Astrocyte (in vitro differentiated cells and primary cell): ENCODE measurements around the gene PLAGL2. TPM values are rescaled to one million over a fixed set of nuclear protein-coding genes. Genes with fewer than 3 reads are reported as not detected.

Experiments used
- DNase-seq: peaks from one replicate; pipeline ENCODE4 v3.0.0-alpha.2; 2010; ENCODE audit warnings: low read depth
- FAIRE-seq: peaks from 2 replicates; lab custom pipeline; 2011; peaks lifted over from hg19 to GRCh38; lab: Jason Lieb, UNC
- H2AFZ ChIP-seq: 2 replicates; pipeline ENCODE4 v1.6.0; 2012; ENCODE audit warnings: low read depth, low read length, inconsistent platforms
- H3K27ac ChIP-seq: 2 replicates; pipeline ENCODE4 v1.5.1; 2011; ENCODE audit warnings: low read depth, low read length, inconsistent platforms
- H3K27me3 ChIP-seq: 2 replicates; pipeline ENCODE4 v1.6.0; 2011; ENCODE audit warnings: low read length, inconsistent platforms; ENCODE audit not compliant: insufficient read depth
- H3K36me3 ChIP-seq: 2 replicates; pipeline ENCODE4 v1.5.1; 2011; ENCODE audit warnings: low read length, inconsistent platforms; ENCODE audit not compliant: insufficient read depth
- H3K4me1 ChIP-seq: 2 replicates; pipeline ENCODE4 v1.5.1; 2011; ENCODE audit warnings: low read length, inconsistent platforms; ENCODE audit not compliant: insufficient read depth
- H3K4me2 ChIP-seq: 2 replicates; pipeline ENCODE4 v1.6.0; 2012; ENCODE audit warnings: low read length, inconsistent platforms
- H3K4me3 ChIP-seq: 2 replicates; pipeline ENCODE4 v1.5.1; 2011; ENCODE audit warnings: low read depth, mild to moderate bottlenecking, low read length, inconsistent platforms; ENCODE audit not compliant: insufficient read depth
- H3K79me2 ChIP-seq: 2 replicates; pipeline ENCODE4 v1.6.0; 2012; ENCODE audit warnings: mild to moderate bottlenecking, low read length, inconsistent platforms; ENCODE audit not compliant: insufficient read depth
- H3K9ac ChIP-seq: 2 replicates; pipeline ENCODE4 v1.6.0; 2012; ENCODE audit warnings: mild to moderate bottlenecking, low read length, inconsistent platforms
- H3K9me3 ChIP-seq: 2 replicates; pipeline ENCODE4 v1.5.1; 2012; ENCODE audit warnings: low read depth, mild to moderate bottlenecking, low read length, inconsistent platforms; ENCODE audit not compliant: insufficient read depth
- H4K20me1 ChIP-seq: 2 replicates; pipeline ENCODE4 v1.6.0; 2012; ENCODE audit warnings: low read length, inconsistent platforms; ENCODE audit not compliant: insufficient read depth
- H3K27ac Mint-ChIP-seq: one replicate; pipeline ENCODE4 v1.8.0; 2021; ENCODE audit warnings: mild to moderate bottlenecking, mixed read lengths; ENCODE audit not compliant: unreplicated experiment
- H3K27me3 Mint-ChIP-seq: one replicate; pipeline ENCODE4 v1.8.0; 2021; ENCODE audit warnings: low read depth, mixed read lengths; ENCODE audit not compliant: unreplicated experiment
- H3K36me3 Mint-ChIP-seq: one replicate; pipeline ENCODE4 v1.8.0; 2021; ENCODE audit warnings: low read depth, mixed read lengths; ENCODE audit not compliant: unreplicated experiment
- H3K4me1 Mint-ChIP-seq: one replicate; pipeline ENCODE4 v1.8.0; 2021; ENCODE audit warnings: low read depth, mixed read lengths; ENCODE audit not compliant: unreplicated experiment
- H3K4me3 Mint-ChIP-seq: one replicate; pipeline ENCODE4 v1.8.0; 2021; ENCODE audit warnings: mild to moderate bottlenecking, moderate library complexity, mixed read lengths; ENCODE audit not compliant: unreplicated experiment
- H3K9me3 Mint-ChIP-seq: one replicate; pipeline ENCODE4 v1.8.0; 2021; ENCODE audit warnings: mild to moderate bottlenecking, mixed read lengths; ENCODE audit not compliant: unreplicated experiment
- CTCF ChIP-seq: IDR thresholded peaks from 2 replicates; pipeline ENCODE4 v1.5.1; 2011; ENCODE audit warnings: low read depth, mild to moderate bottlenecking, inconsistent platforms, low read length, moderate library complexity; ENCODE audit not compliant: insufficient read depth
- EZH2 ChIP-seq: IDR thresholded peaks from 2 replicates; pipeline ENCODE4 v1.6.1; 2012; ENCODE audit warnings: mild to moderate bottlenecking, low read length, inconsistent platforms; ENCODE audit not compliant: insufficient read depth
- total RNA-seq: library from RNA; stranded (reverse); gene quantifications from 2 replicates; pipeline ENCODE4 v1.2.1, GENCODE V29; 2021

The PLAGL2 gene
- total RNA-seq, 1 donor from 2014 or later, result 15.3 TPM

GRCh38 chr20:32215729-32216128 is 8.2 kb upstream of the PLAGL2 start:
- Mint-ChIP-seq H3K9me3 (no peaks in the 10 kb centered on the region), H3K4me3 (no peak overlapping the region), H3K36me3 (peaks cover 14% of the 10 kb centered on the region), H3K4me1 (no peaks in the 10 kb centered on the region), H3K27ac (no peak overlapping the region), H3K27me3 (no peaks in the 10 kb centered on the region)
- Histone ChIP-seq H3K27me3 (no peaks in the 10 kb centered on the region), H3K36me3 (peaks cover 46% of the 10 kb centered on the region), H3K9ac (no peak overlapping the region), H3K4me2 (no peak overlapping the region), H3K27ac (no peak overlapping the region), H4K20me1 (peaks cover 30% of the 10 kb centered on the region), H3K9me3 (no peaks in the 10 kb centered on the region), H2AFZ (no peak overlapping the region), H3K4me1 (no peaks in the 10 kb centered on the region), H3K4me3 (no peak overlapping the region), H3K79me2 (peaks cover 14% of the 10 kb centered on the region)
- DNase-seq (no peak), FAIRE-seq (no peak)
- TF ChIP-seq EZH2 (no peak), CTCF (no peak)

GRCh38 chr20:32215147-32215546 is 7.6 kb upstream of the PLAGL2 start:
- Mint-ChIP-seq H3K9me3 (no peaks in the 10 kb centered on the region), H3K36me3 (peaks cover 13% of the 10 kb centered on the region), H3K27me3 (no peaks in the 10 kb centered on the region), H3K4me3 (no peak overlapping the region), H3K27ac (no peak overlapping the region), H3K4me1 (peaks cover under 1% of the 10 kb centered on the region)
- Histone ChIP-seq H3K27ac (no peak overlapping the region), H3K9ac (no peak overlapping the region), H4K20me1 (peaks cover 33% of the 10 kb centered on the region), H3K4me3 (no peak overlapping the region), H2AFZ (no peak overlapping the region), H3K79me2 (peaks cover 20% of the 10 kb centered on the region), H3K9me3 (no peaks in the 10 kb centered on the region), H3K4me2 (no peak overlapping the region), H3K4me1 (no peaks in the 10 kb centered on the region), H3K27me3 (no peaks in the 10 kb centered on the region), H3K36me3 (peaks cover 46% of the 10 kb centered on the region)
- no peak for DNase-seq
- TF ChIP-seq CTCF (no peak), EZH2 (no peak)
- FAIRE-seq, result no peak

- no peak overlapping the region for H2AFZ ChIP-seq
- Mint-ChIP-seq H3K36me3 (peaks cover 13% of the 10 kb centered on the region), H3K27me3 (no peaks in the 10 kb centered on the region), H3K4me3 (no peak overlapping the region), H3K9me3 (no peaks in the 10 kb centered on the region), H3K27ac (no peak overlapping the region), H3K4me1 (peaks cover 12% of the 10 kb centered on the region)
- H3K27me3 ChIP-seq, result no peaks in the 10 kb centered on the region
- H3K36me3 ChIP-seq, result peaks cover 41% of the 10 kb centered on the region
- no peak for DNase-seq
- H3K9me3 ChIP-seq, result no peaks in the 10 kb centered on the region
- FAIRE-seq, result no peak
- H3K4me2 ChIP-seq, result no peak overlapping the region
- TF ChIP-seq CTCF (no peak), EZH2 (no peak)
- H3K9ac ChIP-seq, result no peak overlapping the region
- H3K27ac ChIP-seq, result no peak overlapping the region
- H3K4me1 ChIP-seq, result peaks cover 1% of the 10 kb centered on the region
- H3K4me3 ChIP-seq, result no peak overlapping the region
- H4K20me1 ChIP-seq, result peaks cover 37% of the 10 kb centered on the region
- peaks cover 32% of the 10 kb centered on the region for H3K79me2 ChIP-seq
Observed at GRCh38 chr20:32213870-32214269, 6.3 kb upstream of the PLAGL2 start.
